Measurements from ENCODE around the gene RBM14. TPM values are rescaled to one million over a fixed set of nuclear protein-coding genes. Genes with fewer than 3 reads are reported as not detected.

RBM14 gene
- total and polyA plus RNA-seq, 2 of the 4 experiments (the other 2 are of a cell fraction), result 9.3 to 31.1 TPM

DNA sequence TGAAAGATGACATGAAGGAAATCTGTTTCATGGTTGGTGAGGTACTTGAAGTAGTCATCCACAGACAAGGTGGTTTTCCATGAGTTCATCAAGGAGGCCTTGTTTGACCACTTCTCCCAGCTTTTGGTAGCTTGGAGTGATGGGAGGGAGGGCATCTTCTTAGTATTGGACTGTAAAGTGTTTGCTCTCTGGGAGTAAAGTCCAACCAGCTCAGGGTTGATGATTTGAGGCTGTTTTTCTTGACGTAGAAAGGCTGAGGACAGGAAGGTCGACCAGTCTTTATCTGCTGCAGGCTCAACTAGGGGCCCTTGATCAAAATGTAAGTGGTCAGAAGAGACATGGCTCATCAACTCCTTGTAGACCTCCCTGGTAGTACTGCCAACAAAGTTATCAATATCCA is 25.3 kb upstream of the RBM14 start:
- no peak for TF ChIP-seq NFE2L2 (IDR thresholded peaks at IDR 0.05; ENCODE audit: low read depth, low read length)
- TF ChIP-seq CHD1 (IDR thresholded peaks at IDR 0.05; ENCODE audit: low read depth, low read length), result no peak
- no peak for TF ChIP-seq SMC3 (IDR thresholded peaks at IDR 0.05; ENCODE audit: low read depth, low read length)
- TF ChIP-seq RAD21 (IDR thresholded peaks at IDR 0.05; ENCODE audit: low read length), result no peak
- no peak for TF ChIP-seq MAZ (IDR thresholded peaks at IDR 0.05; ENCODE audit: borderline replicate concordance, low read depth, low read length)
- TF ChIP-seq RFX5 (IDR thresholded peaks at IDR 0.05; ENCODE audit: low read depth, low read length), result no peak
- TF ChIP-seq BHLHE40 (IDR thresholded peaks at IDR 0.05; ENCODE audit: low read depth, low read length), result no peak
- no peak for TF ChIP-seq POLR2A (IDR thresholded peaks at IDR 0.05; ENCODE audit: low read depth, low read length)
- TF ChIP-seq, protein P1, sequence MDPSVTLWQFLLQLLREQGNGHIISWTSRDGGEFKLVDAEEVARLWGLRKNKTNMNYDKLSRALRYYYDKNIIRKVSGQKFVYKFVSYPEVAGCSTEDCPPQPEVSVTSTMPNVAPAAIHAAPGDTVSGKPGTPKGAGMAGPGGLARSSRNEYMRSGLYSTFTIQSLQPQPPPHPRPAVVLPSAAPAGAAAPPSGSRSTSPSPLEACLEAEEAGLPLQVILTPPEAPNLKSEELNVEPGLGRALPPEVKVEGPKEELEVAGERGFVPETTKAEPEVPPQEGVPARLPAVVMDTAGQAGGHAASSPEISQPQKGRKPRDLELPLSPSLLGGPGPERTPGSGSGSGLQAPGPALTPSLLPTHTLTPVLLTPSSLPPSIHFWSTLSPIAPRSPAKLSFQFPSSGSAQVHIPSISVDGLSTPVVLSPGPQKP (IDR thresholded peaks at IDR 0.05; ENCODE audit: borderline replicate concordance, low read depth, low read length), result no peak
- H3K14ac ChIP-seq (replicated peaks; ENCODE audit: low read depth, low read length), result no peak overlapping the region
- H2BK5ac ChIP-seq (ENCODE audit: low read depth, low read length, poor library complexity, severe bottlenecking), result no peak overlapping the region
- no peak overlapping the region for H3K27ac ChIP-seq (ENCODE audit: insufficient read depth, low read length)
- H3K4me3 ChIP-seq (ENCODE audit: insufficient read depth, low read depth, low read length), result no peak overlapping the region
- no peak overlapping the region for H3K4me2 ChIP-seq (ENCODE audit: low read depth, low read length)
- no peaks in the 10 kb centered on the region for H3K36me3 ChIP-seq (ENCODE audit: control insufficient read depth, insufficient read depth, low read length)
- peaks cover 19% of the 10 kb centered on the region for H3K9me1 ChIP-seq (ENCODE audit: insufficient read depth, low read length)
- H3K4me1 ChIP-seq (ENCODE audit: control insufficient read depth, insufficient read depth, low read length), result peaks cover 11% of the 10 kb centered on the region
- H3K27me3 ChIP-seq (ENCODE audit: control insufficient read depth, insufficient read depth, low read length), result peaks cover 2% of the 10 kb centered on the region; the same call in 1 of the 2 replicates
- no peak overlapping the region for H4K8ac ChIP-seq (ENCODE audit: low read depth in 2 of 2, low read length in 2 of 2)
- H3K9ac ChIP-seq (ENCODE audit: low read depth, low read length), result no peak overlapping the region
- H2BK15ac ChIP-seq (ENCODE audit: low read depth, low read length), result no peak overlapping the region
- H3K18ac ChIP-seq (ENCODE audit: low read depth, low read length), result no peak overlapping the region
- H2AK9ac ChIP-seq (replicated peaks; ENCODE audit: low read depth, low read length, poor library complexity), result no peak overlapping the region
- intact Hi-C loops (cut with micrococcal nuclease), result no loop called here
- POLR2A ChIA-PET (ENCODE audit: unreplicated experiment), result no interaction called here
- ATAC-seq (ENCODE audit: low read depth), result no peak
- H2BK20ac ChIP-seq (ENCODE audit: low read depth, low read length), result no peak overlapping the region
- H2AK5ac ChIP-seq (ENCODE audit: low read depth, low read length), result no peak overlapping the region
- no peak overlapping the region for H3K4ac ChIP-seq (ENCODE audit: low read depth, low read length)
- dilution Hi-C loops (cut with HindIII; ENCODE audit: low sequenced_read_pairs, unreplicated experiment), result no loop called here
- H3K9me3 ChIP-seq (ENCODE audit: control insufficient read depth, insufficient read depth, low read length), result no peaks in the 10 kb centered on the region
- no TSS peak for BruUV-seq (replicated peaks)
- CTCF ChIA-PET, result no interaction called here
- in situ Hi-C loops (cut with MboI; ENCODE audit: low sequenced_read_pairs), result no loop called here
- no peak overlapping the region for H2BK120ac ChIP-seq (ENCODE audit: low read depth, low read length)
- H4K91ac ChIP-seq (ENCODE audit: insufficient read depth, low read depth, low read length), result no peak overlapping the region
- DNase-seq, result no peak
- no peak overlapping the region for H2AFZ ChIP-seq (replicated peaks; ENCODE audit: low read length, poor library complexity)
- H4K5ac ChIP-seq (ENCODE audit: low read depth, low read length), result no peak overlapping the region
- H3K79me1 ChIP-seq (ENCODE audit: low read depth in 1 of 2, low read length in 2 of 2), result peaks cover 18 to 29% of the 10 kb centered on the region in 2 experiments
- H3K23ac ChIP-seq (ENCODE audit: low read depth, low read length), result no peak overlapping the region
- H4K20me1 ChIP-seq (ENCODE audit: insufficient read depth, low read length), result no peaks in the 10 kb centered on the region
- H3K56ac ChIP-seq (ENCODE audit: extremely low read depth, insufficient read depth, low read length), result no peak overlapping the region
- WGBS, 2 experiments (ENCODE audit: extremely low coverage in 2 of 2, insufficient read length in 1 of 2), result no CpG with 5 or more reads among the region's 2 CpGs

Measured in IMR-90 (cell line).